K562 (cell line): Measurements from ENCODE around the gene TTC38. TPM values are rescaled to one million over a fixed set of nuclear protein-coding genes. Genes with fewer than 3 reads are reported as not detected.

Experiments
- ATF3 ChIP-seq, 2 experiments: fragments of 450-650 bp in 1 of 2; sonication (generic) in 1 of 2; formaldehyde crosslinking in 1 of 2; IDR thresholded peaks in 1 of 2; conservative IDR thresholded peaks in 1 of 2; 2 replicates each; pipeline versions ENCODE4 v1.6.1 to v1.8.1; 2016 to 2023; ENCODE audit warnings: mild to moderate bottlenecking in 2 of 2, moderate library complexity in 2 of 2, inconsistent platforms in 1 of 2, missing genetic modification reagents in 1 of 2
- ATF4 ChIP-seq: fragments of 450-650 bp; formaldehyde crosslinking; IDR thresholded peaks from 2 replicates; pipeline ENCODE4 v1.4.0; 2022; ENCODE audit warnings: mild to moderate bottlenecking, moderate library complexity
- CBX8 ChIP-seq: fragments of 200-600 bp; sonication (generic); IDR thresholded peaks from 2 replicates; pipeline ENCODE4 v1.6.1; 2012; ENCODE audit warnings: borderline replicate concordance, mixed run types, low read depth, mild to moderate bottlenecking, moderate library complexity, mixed read lengths, low read length, control low read depth, inconsistent platforms; ENCODE audit not compliant: poor library complexity, severe bottlenecking; ENCODE audit errors: extremely low read depth
- DEAF1 ChIP-seq: fragments of 450-650 bp; formaldehyde crosslinking; IDR thresholded peaks from 2 replicates; pipeline ENCODE4 v1.4.0; 2020; ENCODE audit warnings: mild to moderate bottlenecking, moderate library complexity
- E4F1 ChIP-seq: fragments of 250-450 bp; sonication (Bioruptor Pico); IDR thresholded peaks from 2 replicates; pipeline ENCODE4 v1.5.0; 2021; ENCODE audit warnings: mild to moderate bottlenecking, borderline replicate concordance
- KDM2B ChIP-seq: fragments of 250-450 bp; sonication (Bioruptor Pico); IDR thresholded peaks from 2 replicates; pipeline ENCODE4 v1.8.0; 2021; ENCODE audit warnings: mild to moderate bottlenecking, moderate library complexity
- MNT ChIP-seq, 2 experiments: fragments of 450-650 bp; conservative IDR thresholded peaks; 2 replicates each; pipeline ENCODE4 v1.6.1; 2017; ENCODE audit warnings: mild to moderate bottlenecking in 2 of 2, moderate library complexity in 2 of 2
- POU5F1 ChIP-seq: fragments of 150-350 bp; IDR thresholded peaks from 2 replicates; pipeline ENCODE4 v1.6.1; 2014; ENCODE audit warnings: borderline replicate concordance, low read length, low read depth, mild to moderate bottlenecking; ENCODE audit not compliant: partially characterized antibody
- RBM15 ChIP-seq: fragments of 200-400 bp; formaldehyde crosslinking; IDR thresholded peaks from 2 replicates; pipeline ENCODE4 v1.6.1; 2018; ENCODE audit warnings: mild to moderate bottlenecking, low read length, moderate library complexity; ENCODE audit not compliant: insufficient read depth
- VEZF1 ChIP-seq: fragments of 200-800 bp; sonication (Bioruptor generic); IDR thresholded peaks from 2 replicates; pipeline ENCODE4 v1.6.1; 2017; ENCODE audit warnings: missing genetic modification characterization, missing compliant biosample characterization
- YY1 ChIP-seq, 3 experiments: IDR thresholded peaks; 2 replicates each; pipeline ENCODE4 v1.6.1; 2011; ENCODE audit warnings: low read length in 2 of 3, mild to moderate bottlenecking in 2 of 3, moderate library complexity in 2 of 3, borderline replicate concordance in 1 of 3, control low read depth in 1 of 3, low read depth in 1 of 3; ENCODE audit not compliant: insufficient read depth in 3 of 3, insufficient replicate concordance in 2 of 3, control insufficient read depth in 1 of 3, insufficient read length in 1 of 3; ENCODE audit errors: extremely low read depth in 1 of 3
- ZNF124 ChIP-seq: sonication (generic); formaldehyde crosslinking; IDR thresholded peaks from 2 replicates; pipeline ENCODE4 v1.8.1; 2022; ENCODE audit warnings: missing genetic modification reagents
- ZNF274 ChIP-seq: IDR thresholded peaks from 2 replicates; pipeline ENCODE4 v1.6.1; 2011; ENCODE audit warnings: low read depth, mild to moderate bottlenecking, low read length, moderate library complexity, borderline replicate concordance
- ZNF77 ChIP-seq: fragments of 250-450 bp; sonication (Bioruptor Pico); IDR thresholded peaks from 2 replicates; pipeline ENCODE4 v1.5.0; 2020
- polyA plus RNA-seq, 8 experiments: library from polyadenylated mRNA; depleted of rRNA in 4 of 8; stranded (reverse) in 5 of 8; unstranded in 3 of 8; fragments of >200 nt; fragmentation: Nextera tagmentation in 2 of 8; fragmentation: Illumina TruSeq in 1 of 8; extraction: Ambion mirVana in 2 of 8; extraction: Trizol in 1 of 8; gene quantifications; 2 replicates each; pipeline versions ENCODE4 v1.2.1 to v1.2.3, GENCODE V29; 2011 to 2014; ENCODE audit warnings: inconsistent platforms in 1 of 8, missing spikeins in 1 of 8
- total RNA-seq, 7 experiments: library from RNA; depleted of rRNA in 6 of 7; stranded (reverse); fragments of >200 nt in 6 of 7; fragmentation: Illumina TruSeq in 2 of 7; extraction: Trizol in 2 of 7; gene quantifications; 2 replicates each; pipeline versions ENCODE4 v1.2.1 to v1.2.3, GENCODE V29; 2011 to 2021; ENCODE audit warnings: low replicate concordance in 1 of 7

The TTC38 gene
- total and polyA plus RNA-seq, 9 of the 15 experiments (the other 6 are each of a cell fraction or from before 2014, with no cell fraction given): 0.84 to 28.4 (median 18.1) TPM

GRCh38 chr22:46296257-46297150, 28.7 kb downstream of the TTC38 start, which contains the start of gene GTSE1 (continued):
- TF ChIP-seq VEZF1: 0 out of 2 replicates have a peak, but pooled peaks have one; percentile 17
- no peak for TF ChIP-seq ZNF77 (CRISPR knock-in tag)
- TF ChIP-seq ATF3 (IDR thresholded peaks at IDR 0.05): no peak
- TF ChIP-seq ATF3 (CRISPR knock-in tag; conservative IDR thresholded peaks at IDR 0.05): no peak
- TF ChIP-seq ZNF274: no peak
- TF ChIP-seq MNT (conservative IDR thresholded peaks at IDR 0.05): peak; percentile 65 to 66
- no peak for TF ChIP-seq ZNF124 (CRISPR knock-in tag)
- TF ChIP-seq E4F1 (CRISPR knock-in tag): no peak
- no peak for TF ChIP-seq POU5F1
- no peak for TF ChIP-seq KDM2B (CRISPR knock-in tag)
- TF ChIP-seq DEAF1 (CRISPR knock-in tag): no peak
- TF ChIP-seq ATF4 (CRISPR knock-in tag): no peak
- TF ChIP-seq YY1 (IDR thresholded peaks at IDR 0.05; ENCODE audit: borderline replicate concordance in 1 of 3, control insufficient read depth in 1 of 3, extremely low read depth in 1 of 3, insufficient read depth in 3 of 3, insufficient read length in 1 of 3, insufficient replicate concordance in 2 of 3, low read depth in 1 of 3, low read length in 2 of 3): peak in 2 of 3 experiments; percentile 68 to 82
- no peak for TF ChIP-seq CBX8
- no peak for TF ChIP-seq RBM15
